Stimulated activated naive CD8-positive, alpha-beta T cell treated with anti-CD3 and anti-CD28 coated beads, Interleukin-15, Interleukin-2, amounts not matched to agents 100 U/mL and 50 U/mL, for 24 hours (primary cell): ENCODE measurements around the gene SNRPB2.
A peak's percentile ranks its signal among the peaks of the same experiment; 100 is the strongest.

Experiments
- ATAC-seq: fragments of 150-1000 bp; cut with Tn5 transposase; one replicate; pipeline ENCODE4 v1.10.0; 2021
- DNase-seq: peaks from one replicate; pipeline ENCODE4 v3.0.0; 2021

The SNRPB2 gene

DNA sequence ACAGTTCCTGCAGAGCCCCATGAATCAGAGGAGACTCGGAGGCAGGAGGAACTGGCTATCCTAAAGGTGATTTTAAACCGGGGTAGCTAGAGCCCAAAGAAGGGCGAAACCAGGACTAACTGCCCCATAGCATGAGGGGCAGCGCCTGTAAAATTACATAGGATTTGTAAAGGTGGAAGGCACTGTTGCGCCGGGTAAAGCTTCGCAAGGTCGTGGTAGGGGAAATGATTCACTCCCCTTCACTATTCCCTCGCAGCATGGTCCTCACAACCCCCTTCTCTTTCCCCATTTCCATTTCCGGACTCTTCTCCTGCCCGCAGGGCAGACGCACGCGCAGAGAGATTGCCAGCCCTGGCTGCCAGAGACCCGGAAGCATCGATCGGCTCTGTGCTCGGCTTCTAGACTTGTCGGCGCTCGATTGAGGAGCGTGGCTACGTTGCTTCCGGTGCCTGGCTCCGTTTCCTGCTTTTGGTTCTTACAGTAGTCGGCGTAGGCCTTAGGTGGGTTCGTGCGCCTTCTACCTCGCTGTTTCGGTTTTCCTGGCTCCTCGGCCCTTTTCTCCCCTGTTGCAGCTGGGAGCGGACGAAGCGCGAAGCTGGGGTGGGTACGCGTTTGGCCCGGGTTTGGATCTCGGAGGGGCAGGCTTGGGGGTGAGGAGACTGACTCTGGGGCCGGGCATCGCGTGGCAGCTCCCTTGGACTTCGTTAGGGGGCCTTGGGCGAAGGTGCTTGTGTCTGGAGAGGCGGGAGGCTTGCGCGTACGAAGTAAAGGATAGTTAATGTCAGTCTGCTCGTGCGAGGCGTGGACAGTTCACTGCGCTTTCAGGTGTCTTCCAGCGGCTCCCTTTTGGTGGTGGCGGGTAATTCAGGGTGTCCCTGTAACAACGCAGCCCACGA lies at the start of gene SNRPB2:
SNRPB2 (plus strand) TSS at position 462 of the 896 bp plus-strand sequence. CDS start 1,677 bp downstream, outside the sequence.
- ATAC-seq (peak; percentile 96), DNase-seq (peak; percentile 88)

DNA sequence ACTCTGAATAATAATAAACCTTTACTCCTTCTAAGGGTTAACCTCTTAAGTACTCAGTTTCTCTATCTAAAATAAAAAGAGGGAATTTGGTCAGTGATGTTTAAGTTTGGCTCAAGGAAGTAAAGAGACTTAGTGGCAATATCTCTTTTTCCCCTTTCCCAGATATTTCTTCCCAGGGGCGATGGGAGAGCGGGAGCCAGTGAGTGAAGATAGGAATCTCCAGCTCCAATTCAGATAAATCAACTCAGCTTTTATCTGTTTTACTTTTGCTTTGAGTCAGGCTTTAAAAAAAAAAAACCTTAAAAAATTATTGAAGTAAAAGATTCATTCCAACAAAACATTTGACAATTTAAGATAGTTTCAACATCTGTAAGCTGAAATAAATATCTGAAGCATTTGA lies 45.4 kb upstream of the SNRPB2 start:
- ATAC-seq = no peak
- no peak for DNase-seq

DNA sequence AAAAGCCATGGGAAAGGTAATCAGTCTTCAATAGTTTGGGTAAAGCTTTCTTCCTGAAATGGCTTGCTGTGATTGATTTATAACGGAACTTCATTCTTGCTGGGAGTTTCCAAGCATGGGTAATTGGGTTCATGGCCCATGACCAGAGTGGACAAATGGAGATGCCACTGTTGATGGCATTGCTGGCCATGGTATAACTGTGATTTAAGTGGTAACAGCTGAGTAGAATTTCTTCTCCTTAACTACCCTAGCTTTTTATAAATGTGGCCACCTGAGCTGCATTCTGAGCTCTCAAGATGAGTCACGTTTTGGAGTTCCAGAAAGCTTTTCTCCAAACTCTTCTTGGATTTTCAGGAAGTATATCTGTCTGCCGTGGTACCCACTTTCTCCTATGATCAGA lies 39.9 kb upstream of the SNRPB2 start:
- no peak for DNase-seq
- no peak for ATAC-seq

DNA sequence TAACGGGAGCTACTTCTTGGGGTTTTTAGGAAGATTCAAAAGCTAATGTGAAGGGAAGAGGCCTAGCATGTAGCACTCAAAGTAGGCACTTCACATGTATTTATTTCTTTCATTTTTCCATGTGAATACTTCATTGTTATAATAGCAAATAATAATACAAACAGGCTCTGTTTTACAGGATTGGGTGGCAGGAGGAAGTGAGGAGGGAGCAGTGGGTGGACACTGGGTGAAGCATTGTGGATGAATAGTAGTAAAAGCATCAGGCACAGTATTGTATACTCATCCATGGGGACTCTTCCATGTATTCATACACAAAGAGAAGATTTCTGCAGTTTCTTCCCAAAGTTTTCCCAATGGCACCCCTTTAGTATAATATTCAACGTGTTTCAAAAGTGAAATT lies 38.4 kb upstream of the SNRPB2 start:
- ATAC-seq = no peak
- no peak for DNase-seq

DNA sequence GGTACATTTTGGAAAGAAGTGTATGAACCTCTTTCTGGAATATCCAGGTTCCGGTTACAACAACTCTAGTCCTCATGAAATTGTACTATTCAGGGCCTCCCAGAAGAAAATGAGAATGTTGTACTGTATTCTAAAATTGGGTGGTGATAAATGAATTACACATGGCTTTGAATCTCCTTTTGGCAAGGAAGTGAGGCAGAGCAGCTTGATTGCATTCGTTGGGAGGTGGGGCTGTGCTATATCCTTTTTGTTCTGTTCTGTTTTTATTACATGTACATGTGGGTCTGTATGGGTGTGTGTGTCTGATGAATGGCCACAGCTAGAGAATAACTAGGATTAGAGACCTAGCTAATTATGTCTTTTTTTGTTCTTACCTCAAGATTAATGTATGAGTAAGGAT lies 37.8 kb upstream of the SNRPB2 start:
- no peak for ATAC-seq
- DNase-seq = no peak

DNA sequence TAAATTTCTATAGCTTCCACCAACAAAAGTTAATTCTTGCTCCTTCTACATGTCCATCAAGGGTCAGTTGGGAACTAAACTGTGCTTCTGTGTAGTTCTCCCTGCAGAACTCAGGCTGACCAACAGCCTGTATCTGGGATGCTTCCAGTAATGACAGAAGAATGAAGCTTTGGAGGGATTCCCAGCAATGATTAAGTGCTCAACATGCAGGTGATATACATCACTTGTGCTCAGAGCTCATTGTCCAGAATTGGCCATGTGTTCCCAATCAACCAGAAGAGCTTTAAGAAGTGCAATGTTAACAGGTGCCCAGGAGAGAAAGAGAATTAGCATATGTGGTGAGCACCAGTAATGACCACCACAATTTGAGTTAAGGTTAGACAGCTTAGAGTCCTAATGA lies 37.4 kb upstream of the SNRPB2 start:
- no peak for DNase-seq

DNA sequence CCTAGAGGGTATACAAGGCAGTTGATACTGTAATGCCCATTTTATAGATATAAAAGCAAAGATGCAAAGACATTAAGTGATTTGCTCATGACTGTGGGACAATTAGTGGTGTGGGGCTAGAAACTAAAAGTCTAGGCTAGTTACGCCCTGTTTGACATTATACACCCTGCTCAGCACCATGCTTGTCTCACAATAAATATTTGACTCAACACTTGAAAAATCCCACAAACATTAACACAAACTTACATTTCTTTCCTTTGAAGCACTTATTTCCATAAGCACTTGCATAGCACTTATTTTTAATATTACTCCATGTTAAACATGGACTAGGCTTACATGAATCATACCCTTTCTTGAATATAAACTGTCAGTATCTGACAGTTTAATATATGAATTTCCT lies 36.5 kb upstream of the SNRPB2 start:
- ATAC-seq (no peak), DNase-seq (no peak)

More for the DNA sequence above, 37.4 kb upstream of the SNRPB2 start:
- no peak for ATAC-seq

DNA sequence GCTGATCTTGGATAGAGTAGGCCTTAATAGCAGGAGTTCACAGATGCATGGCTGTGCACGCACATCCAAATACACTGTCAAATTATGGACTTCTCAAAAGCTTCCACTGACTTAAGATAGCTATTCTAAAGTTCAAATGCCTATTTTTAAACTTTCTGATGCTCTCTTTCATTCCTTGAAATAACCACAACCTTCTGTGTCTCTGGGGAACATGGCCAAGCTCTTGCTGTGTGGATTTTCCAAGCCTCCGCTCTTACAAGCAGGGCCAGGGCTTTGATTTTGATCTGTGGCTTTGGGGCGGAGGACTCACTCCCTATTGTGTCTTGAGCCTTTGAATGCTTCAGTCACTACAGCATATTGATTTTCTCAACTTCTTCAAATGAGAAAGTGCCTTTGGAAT lies 35.7 kb upstream of the SNRPB2 start:
- DNase-seq = no peak
- no peak for ATAC-seq

DNA sequence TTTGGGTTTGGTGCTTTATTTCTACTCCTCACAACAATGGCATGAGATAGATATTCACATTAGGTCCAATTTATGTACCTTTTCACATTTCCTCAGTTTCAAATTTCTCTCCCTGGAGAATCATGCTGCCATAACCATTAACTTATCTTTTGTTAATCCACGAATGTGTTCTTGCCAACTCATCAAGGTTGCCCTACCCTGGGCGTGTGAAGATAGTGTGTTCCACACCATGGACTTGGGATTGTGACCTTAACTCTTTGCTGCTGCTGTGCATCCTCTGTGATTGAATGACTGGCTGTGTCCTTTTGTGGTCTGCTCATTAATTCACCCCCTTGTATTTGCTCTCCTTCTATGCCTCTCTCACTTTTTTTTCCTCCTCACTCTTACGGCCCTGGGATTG lies 34.2 kb upstream of the SNRPB2 start:
- DNase-seq (no peak), ATAC-seq (no peak)

DNA sequence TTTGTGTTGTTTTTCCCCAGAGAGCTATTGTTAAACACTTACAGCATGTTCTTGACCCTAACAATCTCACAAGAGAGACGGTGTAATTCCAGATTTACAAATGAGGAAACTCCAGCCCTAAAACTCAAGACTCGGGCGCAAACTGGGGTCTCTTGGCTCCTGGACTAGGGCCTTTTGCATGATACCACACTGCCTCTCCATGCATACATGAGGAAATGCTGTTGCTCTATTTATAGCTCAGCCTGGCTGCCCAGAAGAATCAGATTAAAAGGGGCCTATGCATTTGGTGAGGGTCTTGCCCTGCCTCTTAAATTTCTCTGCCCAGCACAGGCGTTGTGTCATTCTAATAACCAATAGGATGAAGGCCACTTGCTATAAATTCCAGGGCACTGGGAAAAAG lies 30.5 kb upstream of the SNRPB2 start:
- DNase-seq (no peak), ATAC-seq (no peak)

DNA sequence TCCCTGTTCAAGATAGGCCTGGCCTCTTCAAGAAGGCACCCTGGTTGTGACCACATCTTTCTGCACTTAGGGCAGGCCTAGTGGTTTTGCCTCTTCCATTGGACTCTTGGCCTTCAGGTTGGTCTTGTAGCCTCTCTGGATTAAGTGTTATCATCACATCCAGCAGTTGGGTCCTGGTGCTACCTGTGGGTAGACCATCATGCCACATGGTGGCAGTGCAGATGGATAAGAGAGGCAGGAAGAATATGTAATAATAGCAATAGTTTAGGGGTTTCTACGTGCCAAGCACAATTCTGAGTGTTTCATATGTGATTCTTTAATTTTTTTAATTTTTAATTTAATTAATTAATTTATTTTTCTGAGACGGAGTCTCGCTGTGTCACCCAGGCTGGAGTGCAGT lies 28.5 kb upstream of the SNRPB2 start:
- ATAC-seq (peak; percentile 61), DNase-seq (peak; percentile 9)

DNA sequence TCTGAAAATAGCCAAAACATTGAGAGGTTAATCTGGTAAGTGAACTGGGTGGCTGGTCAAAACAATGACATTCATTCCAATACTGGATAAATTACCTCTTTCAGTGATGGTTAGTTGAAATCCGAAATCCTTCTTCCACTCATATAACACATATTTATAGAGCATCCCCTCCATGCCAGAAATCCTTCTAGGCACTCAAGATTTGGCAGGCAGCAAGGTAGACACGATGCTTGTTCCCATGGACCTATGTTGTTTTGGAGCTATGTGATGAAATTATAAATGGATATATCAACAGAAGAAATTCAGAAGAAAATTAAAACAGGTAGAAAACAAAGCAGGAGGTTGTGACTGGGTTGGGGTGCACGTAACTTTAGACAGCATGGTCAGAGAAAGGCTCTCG lies 26.3 kb upstream of the SNRPB2 start:
- ATAC-seq (no peak), DNase-seq (no peak)

DNA sequence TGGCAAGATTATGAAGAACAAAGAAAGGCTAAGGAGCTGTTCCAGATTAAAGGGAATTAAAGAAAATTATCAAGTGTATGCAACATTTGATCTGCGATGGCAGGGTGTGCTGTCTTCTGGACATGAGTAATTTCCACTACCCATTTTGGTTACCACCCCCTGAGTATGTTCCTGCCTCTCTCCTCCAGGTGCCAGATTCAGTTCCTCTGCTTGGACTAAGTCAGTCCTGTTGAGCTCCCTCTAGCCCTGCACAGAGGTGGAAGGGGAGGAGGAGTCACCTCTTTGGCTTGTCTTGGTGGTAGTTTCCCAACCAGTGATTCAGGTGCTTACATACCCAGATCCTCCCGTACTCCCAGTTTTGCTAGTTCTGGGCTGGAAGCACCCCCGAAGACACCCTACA lies 22.2 kb upstream of the SNRPB2 start:
- ATAC-seq (no peak), DNase-seq (no peak)

DNA sequence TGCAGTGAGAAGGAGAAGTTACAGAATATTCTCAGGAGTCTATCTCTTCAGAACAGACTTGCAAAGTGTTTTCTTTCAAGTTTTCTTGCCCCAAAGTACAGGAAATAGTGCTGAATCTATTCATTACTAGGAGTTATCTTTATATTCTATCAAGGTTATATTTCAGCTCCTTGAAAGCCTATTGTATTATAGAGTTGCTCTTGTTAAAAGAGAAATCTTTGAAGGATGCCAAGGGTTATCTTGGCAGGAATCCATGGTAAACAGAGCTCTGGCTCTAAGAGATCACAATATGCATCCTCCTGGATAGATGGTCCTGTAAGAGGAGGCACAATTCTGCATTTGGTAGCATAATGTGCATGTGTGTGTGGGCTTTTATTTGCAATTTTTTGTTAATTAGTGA lies 21.2 kb upstream of the SNRPB2 start:
- no peak for DNase-seq
- ATAC-seq = no peak

DNA sequence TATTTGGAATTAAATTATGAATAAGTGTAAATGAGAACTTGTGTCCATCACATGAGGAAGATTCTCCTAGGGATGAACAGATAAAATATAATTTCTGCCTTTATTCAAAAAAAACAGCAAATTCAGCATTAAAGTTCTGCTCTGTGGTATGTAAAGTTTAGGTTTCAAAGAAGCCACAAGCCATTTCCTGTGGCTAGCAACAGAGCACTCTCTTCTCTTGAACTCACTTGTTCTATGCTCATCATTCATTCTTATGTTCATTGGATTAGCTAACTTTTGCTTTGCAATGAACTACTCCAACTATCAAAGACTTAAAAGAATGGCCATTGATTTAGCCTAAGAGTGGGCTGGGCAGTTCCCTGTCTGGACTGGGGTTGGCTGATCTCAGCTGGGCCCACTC lies 20.8 kb upstream of the SNRPB2 start:
- no peak for DNase-seq
- peak; percentile 68 for ATAC-seq

DNA sequence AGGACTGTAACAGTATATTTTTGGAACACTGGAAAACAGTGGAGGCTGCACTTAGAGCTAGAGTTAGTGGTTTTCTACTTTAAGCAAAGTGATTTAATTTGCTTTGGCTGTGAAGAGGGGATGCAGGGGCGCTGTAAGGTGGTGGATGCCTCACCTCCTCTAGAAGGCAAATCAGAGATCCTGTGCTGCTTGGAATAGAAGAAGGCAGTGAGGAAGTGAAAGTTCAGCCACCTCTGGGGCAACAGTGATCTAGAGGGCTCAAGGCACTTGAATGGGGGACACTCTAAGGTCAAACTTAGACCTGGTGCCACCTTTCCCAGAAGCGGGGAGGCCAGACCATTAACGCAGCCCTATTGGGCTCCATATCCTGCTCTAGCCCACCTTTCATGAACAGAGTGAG lies 19.0 kb upstream of the SNRPB2 start:
- ATAC-seq (no peak), DNase-seq (no peak)

DNA sequence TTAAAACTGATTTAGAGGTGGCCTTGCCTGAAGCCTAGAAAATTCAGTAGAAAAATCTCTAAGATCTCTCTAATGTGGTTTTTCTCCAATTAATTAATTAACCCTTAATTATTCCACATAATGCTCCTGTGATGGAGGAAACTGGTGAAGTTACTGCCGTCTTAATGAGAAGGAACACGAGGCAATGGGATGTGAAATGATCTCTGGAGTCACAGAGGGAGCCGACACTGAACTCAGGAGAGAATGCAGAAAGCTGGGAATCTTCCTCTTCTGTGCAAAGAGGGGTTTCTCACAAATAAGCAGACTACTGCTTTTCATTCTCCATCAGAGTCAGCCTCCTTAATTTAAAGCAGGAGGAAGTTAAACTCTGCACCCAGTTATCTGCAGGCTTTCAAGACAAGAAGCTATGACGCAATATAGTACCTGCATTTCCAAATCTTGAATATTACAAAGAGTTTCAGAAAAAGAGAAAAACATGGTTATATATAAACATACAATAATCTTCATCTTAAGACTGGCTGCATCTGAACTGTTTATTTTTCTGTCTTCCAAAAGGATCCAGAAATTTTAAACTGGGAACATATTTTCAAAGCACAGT lies 18.1 kb upstream of the SNRPB2 start:
- ATAC-seq = no peak
- DNase-seq = no peak

DNA sequence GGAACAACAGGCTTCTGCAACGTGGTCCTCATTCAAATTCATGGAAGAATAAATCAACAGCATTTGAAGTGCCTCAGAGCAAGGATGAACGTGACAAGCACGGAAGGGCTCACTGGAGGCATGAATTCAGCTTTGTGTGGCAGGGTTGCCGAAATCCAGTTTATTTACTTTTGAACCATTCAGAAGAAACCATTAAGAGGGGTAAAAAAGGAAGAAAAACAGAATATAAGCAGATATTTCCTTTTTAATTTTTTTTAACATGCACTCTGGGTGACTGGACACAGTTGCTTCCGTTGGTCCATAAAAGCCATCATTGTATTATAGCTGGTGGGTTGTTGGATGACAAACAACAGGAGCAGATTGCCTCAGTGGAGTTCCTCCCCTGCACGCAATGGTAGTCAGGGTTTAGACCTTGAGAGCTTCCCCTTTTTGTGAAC lies 17.3 kb upstream of the SNRPB2 start:
- ATAC-seq = no peak

DNA sequence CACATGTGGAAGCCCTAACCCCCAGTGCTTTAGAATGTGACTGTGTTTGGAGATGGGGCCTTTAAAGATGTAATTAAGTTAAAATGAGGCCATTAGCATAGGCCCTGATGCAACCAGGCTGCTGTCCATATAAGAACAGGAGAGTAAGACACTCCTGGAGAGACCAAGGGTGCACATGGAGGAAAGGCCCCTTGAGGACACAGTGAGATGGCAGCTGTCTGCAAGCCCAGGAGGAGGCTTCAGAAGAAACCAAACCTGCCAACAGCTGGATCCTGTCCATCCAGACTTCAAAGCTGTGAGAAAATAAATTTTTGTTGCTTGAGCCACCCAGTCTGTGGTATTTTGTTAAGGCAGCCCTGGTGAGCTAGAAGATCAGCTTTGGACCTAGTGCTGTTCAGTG lies 16.8 kb upstream of the SNRPB2 start:
- ATAC-seq = no peak

More for the DNA sequence above, 17.3 kb upstream of the SNRPB2 start:
- DNase-seq = no peak

DNA sequence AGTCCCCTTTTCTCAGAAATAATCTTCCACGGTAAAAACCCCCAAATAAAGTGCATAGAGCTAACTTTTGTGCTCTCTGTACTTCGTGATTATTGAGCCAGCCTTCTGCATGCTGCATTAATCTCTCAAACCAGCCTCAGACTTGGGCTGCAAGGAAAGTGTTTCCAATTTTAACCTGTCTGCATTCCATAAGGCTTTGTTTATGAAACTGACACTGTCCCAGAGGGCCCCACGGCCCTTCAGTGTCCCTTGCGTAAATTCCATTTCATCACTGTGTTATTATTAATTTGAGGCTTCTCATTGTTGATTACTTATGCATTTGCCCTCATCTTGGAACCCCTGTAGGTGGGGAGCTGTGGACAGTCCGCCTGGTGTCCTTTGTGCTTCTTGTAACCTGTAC lies 15.6 kb upstream of the SNRPB2 start:
- DNase-seq = no peak
- ATAC-seq = no peak

More for the DNA sequence above, 16.8 kb upstream of the SNRPB2 start:
- no peak for DNase-seq

DNA sequence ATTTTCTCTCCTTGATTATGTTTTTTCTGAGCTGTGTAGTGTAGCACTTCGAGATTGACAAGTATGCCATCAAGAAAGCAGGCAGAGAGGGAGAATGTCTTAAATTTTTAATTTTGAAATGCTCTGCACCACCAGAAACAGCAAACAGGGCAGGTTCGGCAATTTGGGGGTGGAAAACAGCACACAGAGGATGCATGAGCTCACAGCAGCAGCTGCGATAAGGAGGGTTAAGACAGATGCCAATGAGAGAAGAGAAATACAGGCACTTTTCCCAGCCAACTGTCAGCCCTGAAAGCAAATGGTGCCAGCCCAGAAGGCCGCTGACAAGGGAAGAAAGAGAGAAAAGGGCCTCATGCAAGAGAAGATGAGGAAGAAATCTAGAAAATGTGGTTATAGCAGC lies 15.1 kb upstream of the SNRPB2 start:
- no peak for ATAC-seq

DNA sequence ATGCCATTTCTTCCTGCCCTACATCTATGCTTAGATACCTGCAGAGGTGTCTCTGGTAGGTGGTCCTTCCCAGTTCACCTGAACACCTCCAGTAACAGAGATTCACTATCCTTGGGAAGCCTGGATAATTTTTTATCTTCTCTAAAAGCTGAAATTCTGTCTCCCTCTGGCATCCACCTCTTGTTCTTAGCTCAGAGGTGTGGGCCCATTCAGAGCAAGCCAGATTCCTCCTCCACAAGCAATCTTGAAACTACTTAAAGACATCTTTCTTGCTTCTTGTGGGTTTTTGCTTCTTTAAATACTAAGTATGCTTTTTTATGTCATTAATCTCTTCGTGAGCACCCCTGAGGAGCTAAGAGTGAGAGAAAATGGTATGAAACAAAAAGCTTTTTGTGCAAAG lies 10.4 kb upstream of the SNRPB2 start:
- DNase-seq = no peak
- ATAC-seq = no peak

More for the DNA sequence above, 15.1 kb upstream of the SNRPB2 start:
- DNase-seq = no peak

DNA sequence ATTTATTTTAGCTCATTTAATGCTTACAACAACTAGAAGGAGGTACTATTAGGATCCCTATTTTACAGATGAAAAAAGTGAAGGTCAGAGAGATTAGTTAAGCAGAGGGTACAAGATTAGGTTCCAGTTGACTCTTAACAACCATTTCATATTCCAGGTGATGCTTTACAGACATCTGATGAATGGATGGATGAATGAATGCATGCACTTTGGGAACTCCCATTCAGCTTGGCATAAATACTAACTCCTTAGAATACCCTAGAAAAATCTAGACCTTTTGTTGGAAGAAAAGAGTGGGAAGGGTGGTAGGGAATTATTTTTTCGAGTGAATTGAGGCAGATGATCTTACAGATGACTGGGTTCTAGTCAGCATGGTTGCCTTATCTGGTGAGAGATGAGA lies 746 bp upstream of the SNRPB2 start:
- ATAC-seq (no peak), DNase-seq (no peak)
